NB4 (cell line): Measurements from ENCODE around the gene OR2H2.

Experiments
- DNase-seq: peaks from one replicate; pipeline ENCODE4 v3.0.0; 2010; ENCODE audit warnings: low read depth
- H3K4me3 ChIP-seq: one replicate; pipeline ENCODE4 v1.5.1; 2011; ENCODE audit warnings: mild to moderate bottlenecking, low read depth, low read length, moderate library complexity
- MYC ChIP-seq: IDR thresholded peaks from 2 replicates; pipeline ENCODE4 v1.6.1; 2011; ENCODE audit warnings: low read depth, low read length
- POLR2A ChIP-seq: IDR thresholded peaks from 2 replicates; pipeline ENCODE4 v1.6.1; 2011; ENCODE audit warnings: mild to moderate bottlenecking; ENCODE audit not compliant: insufficient read length; ENCODE audit errors: extremely low read depth
- TF ChIP-seq, protein P1 (sequence below): IDR thresholded peaks from one replicate; pipeline ENCODE4 v1.5.1; 2012; ENCODE audit warnings: low read depth, low read length
- TF ChIP-seq, protein P2 (sequence below): IDR thresholded peaks from 2 replicates; pipeline ENCODE4 v1.6.1; 2011; ENCODE audit warnings: low read depth, low read length

Gene OR2H2

DNA sequence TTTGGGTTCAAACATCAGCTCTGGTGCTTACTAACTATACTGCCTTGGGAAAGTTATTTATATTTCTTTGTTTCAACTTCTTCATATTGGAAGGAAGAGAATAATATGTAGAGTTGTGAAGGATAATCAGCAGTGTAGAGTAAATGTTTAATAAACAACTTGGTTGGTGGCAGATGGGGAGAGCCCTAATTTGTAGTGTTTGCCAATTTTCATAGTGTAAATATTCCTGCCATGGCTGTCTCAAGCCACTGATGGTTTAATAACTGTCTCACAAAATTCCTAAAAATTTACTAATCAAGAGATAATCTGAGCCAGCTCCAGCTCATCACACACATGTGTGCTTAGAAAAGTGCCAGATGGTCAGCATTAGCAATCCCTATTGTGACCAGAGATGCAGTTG lies at the start of gene OR2H2:
Gene OR2H2, plus strand, starts transcription at position 301 of the 400 bp plus-strand sequence. CDS start 2,824 bp downstream, outside the sequence.
- TF ChIP-seq, protein P1, sequence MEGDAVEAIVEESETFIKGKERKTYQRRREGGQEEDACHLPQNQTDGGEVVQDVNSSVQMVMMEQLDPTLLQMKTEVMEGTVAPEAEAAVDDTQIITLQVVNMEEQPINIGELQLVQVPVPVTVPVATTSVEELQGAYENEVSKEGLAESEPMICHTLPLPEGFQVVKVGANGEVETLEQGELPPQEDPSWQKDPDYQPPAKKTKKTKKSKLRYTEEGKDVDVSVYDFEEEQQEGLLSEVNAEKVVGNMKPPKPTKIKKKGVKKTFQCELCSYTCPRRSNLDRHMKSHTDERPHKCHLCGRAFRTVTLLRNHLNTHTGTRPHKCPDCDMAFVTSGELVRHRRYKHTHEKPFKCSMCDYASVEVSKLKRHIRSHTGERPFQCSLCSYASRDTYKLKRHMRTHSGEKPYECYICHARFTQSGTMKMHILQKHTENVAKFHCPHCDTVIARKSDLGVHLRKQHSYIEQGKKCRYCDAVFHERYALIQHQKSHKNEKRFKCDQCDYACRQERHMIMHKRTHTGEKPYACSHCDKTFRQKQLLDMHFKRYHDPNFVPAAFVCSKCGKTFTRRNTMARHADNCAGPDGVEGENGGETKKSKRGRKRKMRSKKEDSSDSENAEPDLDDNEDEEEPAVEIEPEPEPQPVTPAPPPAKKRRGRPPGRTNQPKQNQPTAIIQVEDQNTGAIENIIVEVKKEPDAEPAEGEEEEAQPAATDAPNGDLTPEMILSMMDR, result no peak
- TF ChIP-seq POLR2A (no peak), MYC (no peak)
- TF ChIP-seq, protein P2, sequence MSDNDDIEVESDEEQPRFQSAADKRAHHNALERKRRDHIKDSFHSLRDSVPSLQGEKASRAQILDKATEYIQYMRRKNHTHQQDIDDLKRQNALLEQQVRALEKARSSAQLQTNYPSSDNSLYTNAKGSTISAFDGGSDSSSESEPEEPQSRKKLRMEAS, result no peak
- DNase-seq, result no peak
- H3K4me3 ChIP-seq, result no peak within 1 kb of the TSS

DNA sequence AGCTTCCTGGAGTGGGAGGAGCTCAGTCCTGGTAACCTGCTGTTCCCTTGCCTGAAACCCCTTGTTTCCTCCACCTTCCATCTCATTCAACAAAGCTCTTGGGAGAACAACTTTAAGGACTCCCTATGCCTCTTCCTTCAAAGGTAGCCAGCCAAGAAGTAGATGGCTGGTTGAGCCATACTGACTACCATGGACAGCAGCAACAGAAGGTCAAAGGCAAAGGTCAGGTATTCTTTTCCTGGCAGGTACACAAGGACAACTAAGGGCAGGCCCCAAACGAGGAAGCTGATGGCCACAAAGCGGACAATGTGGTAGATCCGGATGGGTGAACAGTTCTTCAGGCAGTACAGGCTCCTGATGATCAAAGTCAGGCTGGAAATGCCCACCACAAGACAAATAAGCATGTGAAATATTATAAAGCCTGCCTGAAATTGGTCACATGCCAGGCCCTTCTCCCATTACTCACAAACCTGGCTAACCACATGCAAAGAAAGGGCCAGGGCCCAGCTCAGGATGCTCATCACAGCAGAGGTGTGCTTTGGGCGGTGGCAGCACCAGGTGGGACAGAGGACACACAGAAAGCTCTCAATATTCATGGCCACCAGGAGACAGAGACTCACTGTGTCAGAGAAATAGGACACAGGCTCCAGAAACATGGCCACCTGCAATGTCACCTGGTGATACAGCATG lies 47.1 kb upstream of the OR2H2 start:
- DNase-seq, result no peak
- no peak for TF ChIP-seq MYC
- TF ChIP-seq, protein P1, result no peak
- TF ChIP-seq, protein P2, result no peak
- H3K4me3 ChIP-seq, result no peak overlapping the region

DNA sequence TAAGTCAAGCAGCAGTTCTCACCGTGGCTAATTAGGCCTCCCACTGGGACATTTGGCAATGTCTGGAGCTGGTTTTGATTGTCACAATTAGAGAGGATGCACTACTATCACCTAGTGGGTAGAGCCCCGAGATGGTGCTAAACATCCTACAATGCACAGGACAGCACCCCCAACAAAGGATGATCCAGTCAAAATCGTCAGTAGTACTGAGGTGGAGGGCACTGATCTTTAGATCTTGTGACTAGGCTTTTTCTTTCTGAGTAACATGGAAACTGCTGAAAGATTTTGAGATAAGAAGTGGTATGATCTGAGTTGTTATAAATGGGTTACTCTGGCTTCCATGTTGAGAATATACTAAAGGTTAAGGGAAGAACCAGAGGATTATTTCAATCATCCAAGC lies 37.3 kb upstream of the OR2H2 start:
- no peak for DNase-seq
- TF ChIP-seq MYC (no peak), POLR2A (no peak)
- TF ChIP-seq, protein P1, result no peak
- TF ChIP-seq, protein P2, result no peak
- no peak overlapping the region for H3K4me3 ChIP-seq

DNA sequence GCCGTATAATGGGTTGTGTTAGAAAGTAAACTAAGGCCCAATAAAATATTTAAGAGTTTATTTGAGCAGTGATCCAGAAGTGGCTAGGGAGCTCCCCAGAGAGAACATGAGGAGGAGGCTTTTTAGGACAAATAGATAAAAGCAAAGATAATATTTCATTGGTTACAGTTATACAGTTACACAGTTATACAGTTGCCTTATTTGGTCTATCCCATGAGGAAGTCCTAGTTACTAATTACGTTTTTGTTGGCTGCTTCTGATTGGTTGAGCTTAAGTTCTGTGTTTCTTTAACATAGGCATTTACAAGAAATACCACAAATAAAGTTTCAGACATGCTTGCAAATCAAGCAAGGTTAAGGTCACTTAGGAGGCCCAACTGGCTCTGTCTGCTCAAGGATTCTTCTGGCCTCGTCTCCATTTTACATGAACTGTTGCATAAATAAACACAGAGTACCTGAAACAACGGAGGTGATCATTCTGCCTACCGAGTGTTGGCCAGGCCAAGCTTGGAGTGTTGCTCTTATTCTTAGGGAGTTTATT lies 32.3 kb upstream of the OR2H2 start:
- TF ChIP-seq, protein P1, result no peak
- TF ChIP-seq, protein P2, result no peak
- TF ChIP-seq MYC (no peak), POLR2A (no peak)
- H3K4me3 ChIP-seq, result no peak overlapping the region
- peak; percentile 55 for DNase-seq

DNA sequence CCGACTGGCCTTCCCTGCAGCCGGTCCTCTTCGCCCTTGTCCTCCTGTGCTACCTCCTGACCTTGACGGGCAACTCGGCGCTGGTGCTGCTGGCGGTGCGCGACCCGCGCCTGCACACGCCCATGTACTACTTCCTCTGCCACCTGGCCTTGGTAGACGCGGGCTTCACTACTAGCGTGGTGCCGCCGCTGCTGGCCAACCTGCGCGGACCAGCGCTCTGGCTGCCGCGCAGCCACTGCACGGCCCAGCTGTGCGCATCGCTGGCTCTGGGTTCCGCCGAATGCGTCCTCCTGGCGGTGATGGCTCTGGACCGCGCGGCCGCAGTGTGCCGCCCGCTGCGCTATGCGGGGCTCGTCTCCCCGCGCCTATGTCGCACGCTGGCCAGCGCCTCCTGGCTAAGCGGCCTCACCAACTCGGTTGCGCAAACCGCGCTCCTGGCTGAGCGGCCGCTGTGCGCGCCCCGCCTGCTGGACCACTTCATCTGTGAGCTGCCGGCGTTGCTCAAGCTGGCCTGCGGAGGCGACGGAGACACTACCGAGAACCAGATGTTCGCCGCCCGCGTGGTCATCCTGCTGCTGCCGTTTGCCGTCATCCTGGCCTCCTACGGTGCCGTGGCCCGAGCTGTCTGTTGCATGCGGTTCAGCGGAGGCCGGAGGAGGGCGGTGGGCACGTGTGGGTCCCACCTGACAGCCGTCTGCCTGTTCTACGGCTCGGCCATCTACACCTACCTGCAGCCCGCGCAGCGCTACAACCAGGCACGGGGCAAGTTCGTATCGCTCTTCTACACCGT lies 31.5 kb upstream of the OR2H2 start:
- TF ChIP-seq, protein P1, result no peak
- TF ChIP-seq, protein P2, result no peak
- TF ChIP-seq POLR2A, result no peak
- no peak overlapping the region for H3K4me3 ChIP-seq
- DNase-seq, result peak; percentile 9
